Cardiac muscle cell (in vitro differentiated cells and primary cell): ENCODE data around the gene FAM98A. TPM values are rescaled to one million over a fixed set of nuclear protein-coding genes. Genes with fewer than 3 reads are reported as not detected.
A peak's percentile ranks its signal among the peaks of the same experiment; 100 is the strongest.

Source experiments
- DNase-seq, 2 donors: peaks; one replicate each; pipeline versions ENCODE4 v3.0.0 to v3.0.0-alpha.2; 2010 to 2017; ENCODE audit warnings: low read depth in 1 of 2, low spot score in 1 of 2
- H3K27ac ChIP-seq: fragments of 200-600 bp; sonication (generic); 2 replicates; pipeline ENCODE4 v1.5.1; 2016
- H3K27me3 ChIP-seq: fragments of 200-600 bp; sonication (generic); 2 replicates; pipeline ENCODE4 v1.6.0; 2016; ENCODE audit warnings: control low read depth
- H3K36me3 ChIP-seq: fragments of 200-600 bp; sonication (generic); 2 replicates; pipeline ENCODE4 v1.5.1; 2016; ENCODE audit warnings: control low read depth
- H3K4me1 ChIP-seq: fragments of 200-600 bp; sonication (generic); 2 replicates; pipeline ENCODE4 v1.8.1; 2017; ENCODE audit warnings: low read depth, mild to moderate bottlenecking, mixed run types
- H3K4me3 ChIP-seq: fragments of 200-600 bp; sonication (generic); 2 replicates; pipeline ENCODE4 v1.5.1; 2016; ENCODE audit warnings: mild to moderate bottlenecking
- H3K9me3 ChIP-seq: fragments of 200-600 bp; sonication (generic); 2 replicates; pipeline ENCODE4 v1.5.1; 2017; ENCODE audit warnings: low read depth, mild to moderate bottlenecking, control low read depth
- polyA plus RNA-seq: library from polyadenylated mRNA; unstranded; fragments of >200 nt; fragmentation: Nextera tagmentation; extraction: Ambion mirVana; gene quantifications from 2 replicates; pipeline ENCODE4 v1.2.1, GENCODE V29; 2016
- total RNA-seq: library from RNA; depleted of rRNA; stranded (reverse); fragments of >200 nt; gene quantifications from 2 replicates; pipeline ENCODE4 v1.2.3, GENCODE V29; 2016
- TF ChIP-seq, protein P1 (sequence below): IDR thresholded peaks from 2 replicates; pipeline ENCODE4 v1.5.1; 2012; ENCODE audit warnings: low read depth, mild to moderate bottlenecking, low read length

FAM98A gene
- total and polyA plus RNA-seq, 2 experiments from 2014 or later = 32.6 to 40.8 TPM

DNA sequence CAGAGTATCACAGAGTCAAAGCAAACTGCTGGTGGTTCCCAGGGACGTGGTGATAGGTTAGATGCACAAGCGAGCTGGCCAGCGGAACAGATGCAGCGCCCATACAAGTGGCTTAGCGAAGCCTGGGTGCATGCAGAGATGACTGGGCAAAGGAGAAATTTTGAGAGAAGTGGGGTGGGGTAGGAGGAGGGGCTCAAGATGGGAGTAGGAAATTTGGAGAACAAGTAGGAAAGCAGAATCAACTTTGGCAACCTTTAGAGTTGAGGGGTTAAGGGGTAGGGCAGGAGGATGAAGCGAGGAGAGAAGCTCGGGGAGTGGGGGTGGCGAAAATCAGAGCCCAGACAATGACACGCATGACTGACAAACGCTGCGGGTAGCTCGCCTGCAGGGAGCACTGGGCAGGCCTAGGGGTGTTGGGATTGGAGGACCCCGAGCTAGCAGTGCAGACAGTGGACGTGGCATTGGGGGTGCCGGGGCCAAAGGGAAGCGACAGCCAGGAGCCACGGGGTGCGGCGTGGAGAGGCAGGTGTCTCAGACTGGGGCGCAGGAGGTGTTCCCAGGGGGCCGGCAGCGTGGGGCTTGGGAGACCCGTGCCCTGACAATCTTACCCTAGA is 431 bp downstream of the FAM98A start:
- Histone ChIP-seq H3K9me3 (no peaks in the 10 kb centered on the region), H3K27me3 (no peaks in the 10 kb centered on the region), H3K36me3 (peaks cover 3% of the 10 kb centered on the region), H3K27ac (peak overlapping the region; percentile 66), H3K4me1 (peaks cover 10% of the 10 kb centered on the region), H3K4me3 (peak overlapping the region; percentile 51)
- peak; percentile 52 to 71 for DNase-seq
- TF ChIP-seq, protein P1, sequence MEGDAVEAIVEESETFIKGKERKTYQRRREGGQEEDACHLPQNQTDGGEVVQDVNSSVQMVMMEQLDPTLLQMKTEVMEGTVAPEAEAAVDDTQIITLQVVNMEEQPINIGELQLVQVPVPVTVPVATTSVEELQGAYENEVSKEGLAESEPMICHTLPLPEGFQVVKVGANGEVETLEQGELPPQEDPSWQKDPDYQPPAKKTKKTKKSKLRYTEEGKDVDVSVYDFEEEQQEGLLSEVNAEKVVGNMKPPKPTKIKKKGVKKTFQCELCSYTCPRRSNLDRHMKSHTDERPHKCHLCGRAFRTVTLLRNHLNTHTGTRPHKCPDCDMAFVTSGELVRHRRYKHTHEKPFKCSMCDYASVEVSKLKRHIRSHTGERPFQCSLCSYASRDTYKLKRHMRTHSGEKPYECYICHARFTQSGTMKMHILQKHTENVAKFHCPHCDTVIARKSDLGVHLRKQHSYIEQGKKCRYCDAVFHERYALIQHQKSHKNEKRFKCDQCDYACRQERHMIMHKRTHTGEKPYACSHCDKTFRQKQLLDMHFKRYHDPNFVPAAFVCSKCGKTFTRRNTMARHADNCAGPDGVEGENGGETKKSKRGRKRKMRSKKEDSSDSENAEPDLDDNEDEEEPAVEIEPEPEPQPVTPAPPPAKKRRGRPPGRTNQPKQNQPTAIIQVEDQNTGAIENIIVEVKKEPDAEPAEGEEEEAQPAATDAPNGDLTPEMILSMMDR = no peak

DNA sequence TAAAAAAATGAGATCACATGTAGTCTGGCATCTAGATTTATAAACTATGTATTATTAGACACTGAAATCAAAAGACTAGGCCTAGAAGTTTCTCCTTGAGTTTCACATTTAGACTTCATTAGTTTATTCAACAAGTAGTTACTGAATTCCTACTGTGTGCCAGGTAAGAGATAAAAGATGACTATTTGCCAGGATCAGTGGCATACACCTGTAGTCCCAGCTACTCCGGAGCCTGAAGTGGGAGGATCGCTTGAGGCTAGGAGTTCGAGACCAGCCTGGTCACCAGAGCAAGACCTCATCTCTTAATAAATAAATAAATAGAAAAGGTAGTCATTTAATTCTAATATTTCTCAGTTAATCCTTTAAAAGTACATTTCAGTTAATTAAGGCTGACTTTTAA is 2.1 kb downstream of the FAM98A start:
- no peaks in the 10 kb centered on the region for H3K9me3 ChIP-seq
- DNase-seq = no peak
- TF ChIP-seq, protein P1 = no peak
- H3K27me3 ChIP-seq = no peaks in the 10 kb centered on the region
- no peak overlapping the region for H3K4me3 ChIP-seq
- H3K4me1 ChIP-seq = peaks cover 21% of the 10 kb centered on the region
- peaks cover 3% of the 10 kb centered on the region for H3K36me3 ChIP-seq
- no peak overlapping the region for H3K27ac ChIP-seq

DNA sequence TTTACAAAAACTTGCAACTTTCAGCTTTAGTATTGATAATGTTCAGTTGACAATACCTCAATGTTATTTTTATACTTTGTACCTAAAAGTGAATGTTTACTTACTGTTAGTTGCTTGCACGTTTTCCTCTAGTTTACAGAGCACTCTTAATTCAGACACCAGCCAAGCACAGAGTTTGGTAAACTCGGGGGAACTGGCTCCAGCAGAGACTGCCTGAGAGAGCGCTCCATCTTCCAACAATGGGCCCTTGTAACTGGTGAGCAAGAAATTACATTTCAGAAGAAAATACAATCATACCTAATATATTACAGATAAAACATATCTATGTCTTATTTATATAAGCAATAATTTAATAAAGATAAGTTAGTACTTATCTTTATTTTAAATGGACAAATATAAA is 3.7 kb downstream of the FAM98A start:
- Histone ChIP-seq H3K27ac (no peak overlapping the region), H3K9me3 (no peaks in the 10 kb centered on the region), H3K4me3 (no peak overlapping the region), H3K36me3 (peaks cover 14% of the 10 kb centered on the region), H3K4me1 (peaks cover 26% of the 10 kb centered on the region), H3K27me3 (no peaks in the 10 kb centered on the region)
- TF ChIP-seq, protein P1 = no peak
- no peak for DNase-seq

DNA sequence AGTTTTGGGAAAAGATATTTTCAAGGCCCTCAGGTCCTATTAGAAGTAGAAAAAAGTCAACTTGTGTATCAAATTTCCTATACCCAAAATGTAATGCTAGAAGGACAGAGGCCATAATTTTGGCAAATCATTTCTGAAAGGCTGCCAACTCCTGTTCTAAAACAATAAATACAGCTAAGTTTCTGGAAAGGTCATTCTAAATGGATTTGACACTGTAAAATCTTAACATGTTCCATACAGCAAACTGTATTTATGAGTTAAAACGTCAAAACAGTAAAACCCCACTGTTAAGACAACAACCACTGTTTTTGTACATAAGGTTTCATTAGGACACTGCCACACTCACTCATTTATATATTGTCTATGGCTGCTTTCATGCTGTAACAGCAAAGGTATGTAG is 9.7 kb downstream of the FAM98A start:
- Histone ChIP-seq H3K4me1 (peaks cover 19% of the 10 kb centered on the region), H3K27me3 (no peaks in the 10 kb centered on the region), H3K9me3 (no peaks in the 10 kb centered on the region), H3K36me3 (peaks cover 43% of the 10 kb centered on the region), H3K4me3 (no peak overlapping the region), H3K27ac (no peak overlapping the region)
- TF ChIP-seq, protein P1 = no peak
- DNase-seq = no peak

DNA sequence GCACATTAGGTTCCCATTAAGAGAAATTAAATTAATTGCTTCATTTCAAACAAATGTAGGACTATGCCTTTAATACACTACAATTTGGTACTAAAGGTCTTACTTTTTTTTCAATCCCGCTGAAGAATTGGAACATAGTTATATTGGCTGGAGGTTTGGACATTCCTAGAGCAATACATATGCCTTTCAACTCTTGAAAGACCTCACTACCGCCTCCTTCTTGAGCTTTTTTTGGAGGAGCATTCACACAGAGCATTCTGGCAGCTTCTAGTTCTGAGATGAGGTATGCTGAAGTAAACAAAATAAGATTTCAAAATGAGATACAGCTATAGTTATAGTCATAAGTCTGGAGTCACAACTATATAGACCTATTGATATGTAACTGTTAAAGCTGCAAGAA is 10.9 kb downstream of the FAM98A start:
- TF ChIP-seq, protein P1 = no peak
- no peak overlapping the region for H3K4me3 ChIP-seq
- DNase-seq = no peak
- no peaks in the 10 kb centered on the region for H3K9me3 ChIP-seq
- peaks cover 47% of the 10 kb centered on the region for H3K36me3 ChIP-seq
- H3K27me3 ChIP-seq = no peaks in the 10 kb centered on the region
- peaks cover 19% of the 10 kb centered on the region for H3K4me1 ChIP-seq
- H3K27ac ChIP-seq = no peak overlapping the region

DNA sequence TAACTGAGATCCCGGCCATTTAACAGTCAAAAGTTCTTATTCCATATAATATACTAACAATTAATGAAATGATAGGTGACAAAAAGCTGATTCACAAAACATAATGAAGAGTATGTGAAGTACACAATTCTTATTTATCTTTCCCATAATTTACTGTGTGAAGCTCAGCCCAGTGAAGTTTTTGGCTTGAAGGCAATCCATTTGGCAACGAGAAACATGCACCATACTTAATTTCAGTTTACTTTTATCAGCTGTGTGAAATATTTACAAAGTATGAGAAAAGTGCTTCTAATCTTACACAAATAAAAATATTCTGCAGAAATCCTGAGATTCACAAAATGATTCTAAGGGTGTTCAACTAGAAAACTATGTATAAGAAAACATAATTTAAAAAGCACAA is 12.3 kb downstream of the FAM98A start:
- DNase-seq = no peak
- peaks cover 47% of the 10 kb centered on the region for H3K36me3 ChIP-seq
- no peaks in the 10 kb centered on the region for H3K27me3 ChIP-seq
- no peak overlapping the region for H3K4me3 ChIP-seq
- peaks cover 14% of the 10 kb centered on the region for H3K4me1 ChIP-seq
- TF ChIP-seq, protein P1 = no peak
- H3K9me3 ChIP-seq = no peaks in the 10 kb centered on the region
- no peak overlapping the region for H3K27ac ChIP-seq
